22Rv1 (cell line): ENCODE data around the gene DPCD.

Experiments used
- ZFX ChIP-seq: fragments of 450-650 bp; IDR thresholded peaks from 2 replicates; pipeline ENCODE4 v1.6.1; 2017; ENCODE audit warnings: antibody characterized with exemption, borderline replicate concordance
- TF ChIP-seq, protein P1 (sequence below): fragments of 450-650 bp; IDR thresholded peaks from 2 replicates; pipeline ENCODE4 v1.5.1; 2017; ENCODE audit warnings: mild to moderate bottlenecking

DNA sequence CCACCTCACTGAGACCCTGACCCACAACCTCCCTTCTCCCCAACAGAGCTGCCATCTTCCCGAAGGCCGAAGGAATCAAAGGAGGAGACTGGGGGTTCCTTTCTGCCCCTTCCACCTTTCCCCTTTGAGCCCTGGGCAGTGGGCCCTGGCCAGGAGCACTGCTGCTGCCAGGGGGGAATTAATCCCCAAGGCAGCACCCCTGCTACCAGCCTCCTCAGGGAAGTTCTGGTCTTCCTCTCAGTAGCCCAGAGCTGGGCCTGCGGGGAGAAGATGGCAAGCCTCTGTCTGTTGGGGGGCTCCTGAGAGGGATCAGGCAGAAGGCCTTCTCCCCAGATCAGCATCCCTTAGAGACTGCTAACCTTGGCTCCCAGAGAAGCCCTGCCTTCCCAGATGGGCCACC, 25.5 kb downstream of the DPCD start:
- TF ChIP-seq, protein P1, sequence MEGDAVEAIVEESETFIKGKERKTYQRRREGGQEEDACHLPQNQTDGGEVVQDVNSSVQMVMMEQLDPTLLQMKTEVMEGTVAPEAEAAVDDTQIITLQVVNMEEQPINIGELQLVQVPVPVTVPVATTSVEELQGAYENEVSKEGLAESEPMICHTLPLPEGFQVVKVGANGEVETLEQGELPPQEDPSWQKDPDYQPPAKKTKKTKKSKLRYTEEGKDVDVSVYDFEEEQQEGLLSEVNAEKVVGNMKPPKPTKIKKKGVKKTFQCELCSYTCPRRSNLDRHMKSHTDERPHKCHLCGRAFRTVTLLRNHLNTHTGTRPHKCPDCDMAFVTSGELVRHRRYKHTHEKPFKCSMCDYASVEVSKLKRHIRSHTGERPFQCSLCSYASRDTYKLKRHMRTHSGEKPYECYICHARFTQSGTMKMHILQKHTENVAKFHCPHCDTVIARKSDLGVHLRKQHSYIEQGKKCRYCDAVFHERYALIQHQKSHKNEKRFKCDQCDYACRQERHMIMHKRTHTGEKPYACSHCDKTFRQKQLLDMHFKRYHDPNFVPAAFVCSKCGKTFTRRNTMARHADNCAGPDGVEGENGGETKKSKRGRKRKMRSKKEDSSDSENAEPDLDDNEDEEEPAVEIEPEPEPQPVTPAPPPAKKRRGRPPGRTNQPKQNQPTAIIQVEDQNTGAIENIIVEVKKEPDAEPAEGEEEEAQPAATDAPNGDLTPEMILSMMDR, result no peak
- TF ChIP-seq ZFX, result no peak
